Left cardiac atrium (tissue), 4 donors: Measurements from ENCODE around the gene DNAH6. TPM values are rescaled to one million over a fixed set of nuclear protein-coding genes. Genes with fewer than 3 reads are reported as not detected.
"Not testable (repeated sequence)": the region's sequence is repeated elsewhere in the genome, so short reads cannot be mapped to it uniquely, and the experiment has no call there.

Experiments
- ATAC-seq, 2 donors: fragments of 200-7000 bp; cut with Tn5 transposase; one replicate each; pipeline ENCODE4 v1.9.1; 2020; ENCODE audit warnings: mild to moderate bottlenecking in 2 of 2, moderate library complexity in 2 of 2
- DNase-seq: peaks from one replicate; pipeline ENCODE4 v3.0.0-alpha.2; 2020
- intact Hi-C, 2 donors: fragments of 100-400 bp; cut with DNase I; formaldehyde crosslinking; loops; one replicate each; pipeline versions ENCODE4 v1.14.1 to v1.15.1; 2022 to 2023
- total RNA-seq, 2 donors: library from RNA; stranded (reverse); fragmentation: NEBNext Ultra II Directional; extraction: Animal tissue kit (Norgen Biotek cat#: 25700); gene quantifications; one replicate each; pipeline ENCODE4 v1.2.1, GENCODE V29; 2021
- donor health status: DM: no; HTN: yes; CAD: no.
- donor health status: DM: no; HTN: yes; CAD: no; lungs with severe emphysema.
- donor health status: DM: yes; HTN: yes; CAD: no.
- donor health status: Dilated cardiomyopathy.

DNAH6 gene
- total RNA-seq, 2 donors from 2014 or later: 0.16 to 0.38 TPM

GRCh38 chr2:84716564-84716963, 200.3 kb downstream of the DNAH6 start:
- ATAC-seq (no peak), DNase-seq (no peak)
- intact Hi-C loops: no loop called here

GRCh38 chr2:84717302-84717701, 201.0 kb downstream of the DNAH6 start:
- intact Hi-C loops: no loop called here
- DNase-seq: no peak
- no peak for ATAC-seq

GRCh38 chr2:84719434-84719833, 203.1 kb downstream of the DNAH6 start:
- DNase-seq (no peak), ATAC-seq (no peak)
- intact Hi-C loops: no loop called here

GRCh38 chr2:84723831-84724230, 207.5 kb downstream of the DNAH6 start:
- intact Hi-C loops: no loop called here
- DNase-seq: no peak
- ATAC-seq: no peak

GRCh38 chr2:84725717-84726116, 209.4 kb downstream of the DNAH6 start:
- no peak for ATAC-seq
- no peak for DNase-seq
- intact Hi-C loops: no loop called here

- no peak for ATAC-seq
- no peak for DNase-seq
- intact Hi-C loops: no loop called here
Measured at GRCh38 chr2:84727315-84727714, 211.0 kb downstream of the DNAH6 start.

- intact Hi-C loops: no loop called here
- no peak for DNase-seq
- no peak for ATAC-seq
Measured at GRCh38 chr2:84729224-84729623, 212.9 kb downstream of the DNAH6 start.

- DNase-seq (no peak), ATAC-seq (no peak)
- intact Hi-C loops: no loop called here
Measured at GRCh38 chr2:84731185-84731584, 214.9 kb downstream of the DNAH6 start.

- intact Hi-C loops: no loop called here
- no peak for ATAC-seq
- no peak for DNase-seq
Measured at GRCh38 chr2:84732897-84733778, 216.8 kb downstream of the DNAH6 start.

GRCh38 chr2:84735389-84735788, 219.1 kb downstream of the DNAH6 start:
- no peak for DNase-seq
- intact Hi-C loops: no loop called here
- ATAC-seq: no peak

- intact Hi-C loops: no loop called here
- peak; percentile 50 to 66 for ATAC-seq
- peak; percentile 20 for DNase-seq
Measured at GRCh38 chr2:84741182-84741822, 225.0 kb downstream of the DNAH6 start.

- DNase-seq (no peak), ATAC-seq (no peak)
- intact Hi-C loops: no loop called here
Measured at GRCh38 chr2:84748341-84748740, 232.0 kb downstream of the DNAH6 start.

GRCh38 chr2:84749442-84749841, 233.1 kb downstream of the DNAH6 start:
- ATAC-seq (no peak), DNase-seq (no peak)
- intact Hi-C loops: no loop called here

- ATAC-seq: no peak
- intact Hi-C loops: no loop called here
Measured at GRCh38 chr2:84755096-84755495, 238.8 kb downstream of the DNAH6 start.

GRCh38 chr2:84757648-84758047, 241.3 kb downstream of the DNAH6 start:
- ATAC-seq (no peak), DNase-seq (no peak)
- intact Hi-C loops: no loop called here

More at GRCh38 chr2:84755096-84755495, 238.8 kb downstream of the DNAH6 start:
- DNase-seq: no peak

- intact Hi-C loops: no loop called here
- no peak for ATAC-seq
- no peak for DNase-seq
Measured at GRCh38 chr2:84766791-84767190, 250.5 kb downstream of the DNAH6 start.

GRCh38 chr2:84768840-84769239, 252.5 kb downstream of the DNAH6 start:
- ATAC-seq (no peak), DNase-seq (no peak)
- intact Hi-C loops: no loop called here

GRCh38 chr2:84770280-84770679, 254.0 kb downstream of the DNAH6 start:
- intact Hi-C loops: no loop called here
- ATAC-seq (no peak), DNase-seq (no peak)

GRCh38 chr2:84771251-84771650, 255.0 kb downstream of the DNAH6 start:
- ATAC-seq (no peak), DNase-seq (no peak)
- intact Hi-C loops: no loop called here

- DNase-seq, intact Hi-C loops, ATAC-seq: not testable (repeated sequence)
Measured at GRCh38 chr2:84773562-84773961, 257.3 kb downstream of the DNAH6 start.

- intact Hi-C loops: no loop called here
- no peak for ATAC-seq
Measured at GRCh38 chr2:84776011-84776410, 259.7 kb downstream of the DNAH6 start.

More at GRCh38 chr2:84776011-84776410, 259.7 kb downstream of the DNAH6 start:
- no peak for DNase-seq
